Lower lobe of right lung (tissue), 2 donors: ENCODE results near the gene NSD2. TPM values are rescaled to one million over a fixed set of nuclear protein-coding genes. Genes with fewer than 3 reads are reported as not detected.

ENCODE experiments used
- ATAC-seq, 2 donors: fragments of 200-7000 bp; cut with Tn5 transposase; one replicate each; pipeline ENCODE4 v1.9.1; 2020 to 2022; ENCODE audit warnings: mild to moderate bottlenecking in 2 of 2, moderate library complexity in 2 of 2
- DNase-seq: peaks from one replicate; pipeline ENCODE4 v3.0.0-alpha.2; 2020
- H3K27ac ChIP-seq: fragments of 200-600 bp; one replicate; pipeline ENCODE4 v1.8.0; 2022
- H3K27me3 ChIP-seq: fragments of 200-600 bp; one replicate; pipeline ENCODE4 v1.8.0; 2022; ENCODE audit warnings: low read depth
- H3K36me3 ChIP-seq: fragments of 200-600 bp; one replicate; pipeline ENCODE4 v1.8.0; 2022; ENCODE audit warnings: mild to moderate bottlenecking
- H3K4me1 ChIP-seq: fragments of 200-600 bp; one replicate; pipeline ENCODE4 v1.8.0; 2022
- H3K4me3 ChIP-seq: fragments of 200-600 bp; one replicate; pipeline ENCODE4 v1.8.0; 2022; ENCODE audit warnings: mild to moderate bottlenecking
- H3K9me3 ChIP-seq: fragments of 200-600 bp; one replicate; pipeline ENCODE4 v1.8.0; 2022
- intact Hi-C: fragments of 100-400 bp; cut with DNase I; formaldehyde crosslinking; loops from one replicate; pipeline ENCODE4 v1.11.0; 2022
- total RNA-seq: library from RNA; stranded (reverse); fragmentation: NEBNext Ultra II Directional; extraction: Animal tissue kit (Norgen Biotek cat#: 25700); gene quantifications from one replicate; pipeline ENCODE4 v1.2.1, GENCODE V29; 2021
- TF ChIP-seq, protein P1 (sequence below): fragments of 200-600 bp; IDR thresholded peaks from one replicate; pipeline ENCODE4 v1.8.0; 2022; ENCODE audit warnings: antibody characterized with exemption, mild to moderate bottlenecking
- donor health status: DM: no; HTN: yes; CAD: no; lungs with severe emphysema.

The NSD2 gene
- total RNA-seq, 1 donor from 2014 or later, result 52.9 TPM

DNA sequence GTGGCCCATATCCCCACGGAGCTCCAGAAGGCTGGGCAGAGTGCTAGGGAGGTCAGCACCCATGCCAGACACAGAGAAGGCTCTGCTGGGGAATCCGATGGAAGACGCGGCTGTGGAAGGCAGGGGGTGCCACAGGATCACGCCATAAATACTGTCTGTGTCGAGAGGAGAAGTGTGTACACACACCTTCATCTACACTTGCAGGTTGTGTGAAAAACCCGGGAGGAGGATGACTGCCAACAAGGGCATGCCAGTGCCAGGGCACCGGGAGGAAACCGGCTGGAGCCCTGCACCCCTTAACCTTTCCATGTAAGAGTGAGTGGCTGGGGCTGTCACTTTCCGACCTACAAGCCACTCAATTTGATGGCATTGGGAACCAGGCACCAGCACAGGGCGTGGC is 46.4 kb upstream of the NSD2 start:
- peaks cover under 1% of the 10 kb centered on the region for H3K4me1 ChIP-seq
- TF ChIP-seq, protein P1, sequence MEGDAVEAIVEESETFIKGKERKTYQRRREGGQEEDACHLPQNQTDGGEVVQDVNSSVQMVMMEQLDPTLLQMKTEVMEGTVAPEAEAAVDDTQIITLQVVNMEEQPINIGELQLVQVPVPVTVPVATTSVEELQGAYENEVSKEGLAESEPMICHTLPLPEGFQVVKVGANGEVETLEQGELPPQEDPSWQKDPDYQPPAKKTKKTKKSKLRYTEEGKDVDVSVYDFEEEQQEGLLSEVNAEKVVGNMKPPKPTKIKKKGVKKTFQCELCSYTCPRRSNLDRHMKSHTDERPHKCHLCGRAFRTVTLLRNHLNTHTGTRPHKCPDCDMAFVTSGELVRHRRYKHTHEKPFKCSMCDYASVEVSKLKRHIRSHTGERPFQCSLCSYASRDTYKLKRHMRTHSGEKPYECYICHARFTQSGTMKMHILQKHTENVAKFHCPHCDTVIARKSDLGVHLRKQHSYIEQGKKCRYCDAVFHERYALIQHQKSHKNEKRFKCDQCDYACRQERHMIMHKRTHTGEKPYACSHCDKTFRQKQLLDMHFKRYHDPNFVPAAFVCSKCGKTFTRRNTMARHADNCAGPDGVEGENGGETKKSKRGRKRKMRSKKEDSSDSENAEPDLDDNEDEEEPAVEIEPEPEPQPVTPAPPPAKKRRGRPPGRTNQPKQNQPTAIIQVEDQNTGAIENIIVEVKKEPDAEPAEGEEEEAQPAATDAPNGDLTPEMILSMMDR, result no peak
- DNase-seq, result no peak

GRCh38 chr4:1825326-1825725 is 45.9 kb upstream of the NSD2 start:
- no peak for DNase-seq
- Histone ChIP-seq H3K4me1 (no peaks in the 10 kb centered on the region), H3K27ac (no peak overlapping the region), H3K4me3 (no peak overlapping the region), H3K27me3 (no peaks in the 10 kb centered on the region), H3K36me3 (peaks cover 74% of the 10 kb centered on the region), H3K9me3 (no peaks in the 10 kb centered on the region)
- intact Hi-C loops, result no loop called here
- TF ChIP-seq, protein P1, result no peak
- no peak for ATAC-seq

More for the DNA sequence above, 46.4 kb upstream of the NSD2 start:
- Histone ChIP-seq H3K36me3 (peaks cover 74% of the 10 kb centered on the region), H3K27ac (no peak overlapping the region), H3K27me3 (no peaks in the 10 kb centered on the region), H3K9me3 (no peaks in the 10 kb centered on the region), H3K4me3 (no peak overlapping the region)
- ATAC-seq, result no peak
- intact Hi-C loops, result no loop called here

GRCh38 chr4:1826531-1827350 is 44.5 kb upstream of the NSD2 start:
- DNase-seq, result no peak
- Histone ChIP-seq H3K4me3 (no peak overlapping the region), H3K36me3 (peaks cover 76% of the 10 kb centered on the region), H3K27ac (no peak overlapping the region), H3K27me3 (no peaks in the 10 kb centered on the region), H3K4me1 (no peaks in the 10 kb centered on the region), H3K9me3 (no peaks in the 10 kb centered on the region)
- ATAC-seq, result no peak
- intact Hi-C loops, result no loop called here
- TF ChIP-seq, protein P1, result no peak

GRCh38 chr4:1830234-1830633 is 41.0 kb upstream of the NSD2 start:
- Histone ChIP-seq H3K36me3 (peaks cover 76% of the 10 kb centered on the region), H3K9me3 (no peaks in the 10 kb centered on the region), H3K27ac (no peak overlapping the region), H3K27me3 (no peaks in the 10 kb centered on the region), H3K4me3 (no peak overlapping the region), H3K4me1 (no peaks in the 10 kb centered on the region)
- intact Hi-C loops, result no loop called here
- ATAC-seq (no peak), DNase-seq (no peak)
- TF ChIP-seq, protein P1, result no peak

- intact Hi-C loops, result no loop called here
- ATAC-seq (no peak), DNase-seq (no peak)
- Histone ChIP-seq H3K27ac (no peak overlapping the region), H3K4me1 (no peaks in the 10 kb centered on the region), H3K27me3 (no peaks in the 10 kb centered on the region), H3K36me3 (peaks cover 76% of the 10 kb centered on the region), H3K4me3 (no peak overlapping the region), H3K9me3 (no peaks in the 10 kb centered on the region)
- TF ChIP-seq, protein P1, result no peak
Measured at GRCh38 chr4:1830642-1831228, 40.5 kb upstream of the NSD2 start.
